NOMO-1 treated with dmso at 0.1 percent for 144 hours (cell line): ENCODE results near the gene TBC1D10A.

Experiments used
- DNase-seq: peaks from one replicate; lab custom pipeline; 2025; ENCODE audit not compliant: unreplicated experiment; lab: John Stamatoyannopoulos, UW

TBC1D10A gene

DNA sequence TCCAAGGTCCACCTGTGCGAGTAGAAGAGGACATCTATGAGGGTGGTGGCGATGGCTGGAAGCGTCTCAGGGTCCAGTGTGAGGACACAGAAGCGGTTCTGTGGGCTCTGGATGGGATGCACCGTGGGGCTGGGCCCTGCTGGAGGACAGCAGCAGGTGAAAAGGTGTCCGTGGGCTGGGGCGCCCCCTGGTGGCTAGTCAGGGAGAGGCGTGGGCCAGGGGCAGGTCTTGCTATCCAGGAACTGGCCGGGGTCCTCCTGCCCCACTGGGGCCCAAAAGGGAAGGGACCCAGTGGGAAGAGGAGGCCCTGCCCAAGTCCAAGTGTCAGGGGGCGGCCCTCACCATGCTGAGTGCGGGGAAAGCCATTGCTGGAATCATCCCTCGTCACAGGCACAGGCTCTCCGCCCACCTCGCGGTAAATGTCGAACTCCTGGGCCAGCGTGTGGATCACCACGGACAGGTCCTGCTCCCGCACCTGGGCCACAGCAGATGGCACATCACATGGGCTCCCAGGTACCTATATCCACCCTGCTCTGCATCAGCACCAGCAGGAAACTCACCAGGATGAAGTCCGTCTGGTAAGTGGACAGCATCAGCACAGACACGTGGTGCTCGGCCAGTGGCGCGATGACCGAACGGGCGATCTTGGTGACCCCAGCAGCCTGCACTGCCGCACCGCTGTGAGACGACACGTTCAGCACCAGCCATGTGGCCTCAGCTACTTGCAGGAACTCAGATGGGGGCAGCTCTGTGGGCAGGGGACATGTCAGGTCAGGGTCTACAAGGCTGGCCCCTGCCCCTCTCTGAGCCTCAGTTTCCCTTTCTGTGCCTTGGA lies 39.7 kb downstream of the TBC1D10A start:
- DNase-seq: peak; percentile 20

DNA sequence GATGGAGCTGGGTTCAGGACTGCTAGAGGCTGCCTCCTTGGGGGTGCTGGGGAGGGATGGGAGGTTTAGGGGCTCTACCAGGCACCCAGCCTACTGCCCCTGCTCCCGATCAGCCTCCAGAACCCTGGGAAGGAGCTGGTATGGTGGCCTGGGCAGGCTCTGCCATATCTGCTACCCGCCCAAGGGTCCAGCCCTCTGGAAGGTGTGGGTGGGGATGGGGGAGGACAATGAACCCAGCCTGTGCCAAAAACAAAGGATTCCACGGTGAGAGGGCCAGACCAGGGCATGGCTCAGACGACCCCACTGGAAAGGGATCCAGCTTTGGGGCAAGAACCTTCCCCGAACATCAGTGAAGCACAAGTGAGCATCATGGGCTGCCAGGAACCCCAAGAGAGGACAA lies 40.4 kb downstream of the TBC1D10A start:
- no peak for DNase-seq

DNA sequence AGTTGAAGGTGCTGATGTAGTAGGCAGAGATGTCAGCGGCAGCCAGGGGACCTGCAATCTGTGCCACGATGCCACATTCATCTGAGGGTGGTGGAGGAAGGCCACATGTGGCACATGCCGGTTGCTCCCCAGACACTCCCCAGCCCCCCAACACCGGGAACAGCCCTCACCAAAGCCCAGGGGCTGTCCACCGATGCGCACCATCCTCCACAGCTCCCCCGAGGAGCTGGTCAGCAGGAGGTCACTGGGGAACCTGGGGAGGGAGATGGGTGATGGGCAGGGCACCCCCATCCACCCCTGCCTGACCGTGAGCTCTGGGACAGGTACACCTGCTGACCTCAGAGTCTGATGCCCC lies 40.9 kb downstream of the TBC1D10A start:
- DNase-seq: no peak

DNA sequence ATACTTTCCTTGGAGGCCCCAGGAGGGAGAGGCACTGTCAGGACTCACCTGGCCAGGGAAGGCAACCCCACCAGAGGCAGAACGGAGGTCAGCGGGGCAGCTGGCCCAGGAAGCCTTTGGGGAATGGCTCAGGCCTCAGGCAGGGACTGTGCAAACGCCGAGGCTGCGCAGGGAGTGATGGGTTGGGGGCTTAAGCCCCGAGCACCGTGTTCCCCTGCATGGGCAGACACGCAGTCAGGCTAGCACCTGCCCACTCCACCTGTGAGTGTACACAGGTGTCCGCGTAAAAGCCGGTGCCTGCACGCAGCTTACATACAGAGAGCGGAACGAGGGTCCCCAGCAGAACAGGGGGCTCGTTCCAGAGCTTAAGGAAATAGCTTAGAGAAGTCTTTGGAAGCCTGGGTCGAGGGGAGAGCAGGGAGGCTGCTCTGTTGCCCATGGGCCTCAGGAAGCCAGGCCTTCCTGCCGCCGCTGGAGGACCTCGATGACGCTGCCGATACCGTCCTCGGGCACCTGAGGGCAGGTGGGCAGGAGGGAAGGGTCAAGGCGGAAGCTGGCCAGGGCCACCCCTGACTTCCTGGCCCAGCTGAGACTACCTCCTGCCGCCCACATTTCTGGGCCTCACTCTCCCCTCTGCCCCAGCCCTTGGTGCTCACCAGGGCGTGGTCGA lies 41.4 kb downstream of the TBC1D10A start:
- no peak for DNase-seq

DNA sequence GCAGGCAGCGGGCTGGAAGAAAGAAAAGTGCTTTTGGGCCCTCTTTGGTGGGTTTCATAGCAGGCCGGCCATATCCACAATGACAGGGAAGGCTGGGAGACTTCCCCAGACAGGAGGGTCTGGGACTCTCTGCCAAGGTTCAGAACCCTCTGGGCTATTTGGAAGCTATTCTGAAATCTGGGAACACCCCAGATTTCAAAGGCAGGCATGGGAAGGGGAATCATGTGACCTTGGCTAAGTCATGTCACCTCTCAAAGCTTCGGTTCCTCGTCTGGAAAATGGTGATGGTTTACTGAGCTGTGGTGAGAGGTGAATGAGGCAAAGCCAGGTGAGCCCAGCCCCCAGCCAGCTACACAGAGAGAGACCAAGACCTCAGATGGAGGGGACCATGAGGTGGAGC lies 42.1 kb downstream of the TBC1D10A start:
- no peak for DNase-seq

DNA sequence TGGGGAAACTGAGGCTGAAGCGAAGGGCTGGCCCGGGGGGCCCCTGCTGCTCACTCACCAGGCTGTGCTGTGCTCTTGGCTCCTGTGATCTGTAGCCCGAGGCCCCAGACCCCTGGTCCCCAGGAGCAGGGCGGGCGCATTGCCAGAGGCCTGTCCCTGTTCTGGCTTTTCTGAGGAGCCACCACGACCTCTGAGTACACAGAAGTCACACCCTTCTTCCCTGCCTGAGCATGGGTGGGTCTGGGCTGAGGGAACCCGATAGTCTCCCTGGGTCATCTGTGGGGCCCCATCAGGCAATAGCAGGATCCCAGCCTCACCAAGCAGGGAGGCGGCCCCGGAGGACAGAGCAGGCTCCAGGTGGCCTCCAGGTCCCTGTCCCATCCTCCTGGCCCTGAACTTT lies 42.6 kb downstream of the TBC1D10A start:
- DNase-seq: no peak

DNA sequence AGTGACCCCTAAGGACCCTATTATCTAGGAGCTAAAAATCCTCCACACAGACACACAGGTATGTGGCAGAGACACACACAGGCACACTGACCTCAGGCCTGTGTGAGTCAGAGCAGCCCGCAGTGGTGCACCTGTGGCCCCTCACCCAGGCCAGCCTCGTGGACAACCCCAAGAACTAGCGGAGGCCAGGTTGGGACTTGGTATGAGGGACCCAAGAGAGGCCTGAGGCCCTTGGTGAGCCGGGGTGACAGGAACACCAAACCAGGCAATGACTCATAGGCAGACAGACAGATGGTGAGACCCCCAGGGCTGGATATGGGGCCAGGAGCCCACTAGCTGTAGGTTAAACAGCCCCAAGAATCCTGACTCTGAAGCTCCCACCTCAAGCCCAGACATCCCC lies 43.4 kb downstream of the TBC1D10A start:
- no peak for DNase-seq

DNA sequence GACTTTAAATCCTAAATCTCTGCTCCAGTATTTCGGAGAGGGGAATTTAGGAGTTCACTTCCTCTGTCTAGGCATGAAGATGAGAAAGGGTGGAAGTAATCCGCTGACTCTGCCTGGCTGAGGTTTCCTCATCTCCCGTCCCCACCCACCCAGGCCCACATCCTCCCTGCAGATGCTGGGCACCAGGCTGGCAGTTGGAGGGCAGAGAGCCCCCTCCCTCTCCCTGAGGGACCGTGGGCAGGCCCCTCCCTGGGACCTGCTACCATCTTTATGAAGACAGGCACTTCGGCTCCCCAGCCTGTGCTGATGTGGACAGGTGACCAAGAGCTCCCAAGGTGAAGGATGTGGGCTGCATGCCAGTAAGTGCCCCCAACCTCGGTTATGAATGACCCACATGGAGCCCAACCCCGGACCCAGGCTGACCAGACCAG lies 44.1 kb downstream of the TBC1D10A start:
- no peak for DNase-seq

DNA sequence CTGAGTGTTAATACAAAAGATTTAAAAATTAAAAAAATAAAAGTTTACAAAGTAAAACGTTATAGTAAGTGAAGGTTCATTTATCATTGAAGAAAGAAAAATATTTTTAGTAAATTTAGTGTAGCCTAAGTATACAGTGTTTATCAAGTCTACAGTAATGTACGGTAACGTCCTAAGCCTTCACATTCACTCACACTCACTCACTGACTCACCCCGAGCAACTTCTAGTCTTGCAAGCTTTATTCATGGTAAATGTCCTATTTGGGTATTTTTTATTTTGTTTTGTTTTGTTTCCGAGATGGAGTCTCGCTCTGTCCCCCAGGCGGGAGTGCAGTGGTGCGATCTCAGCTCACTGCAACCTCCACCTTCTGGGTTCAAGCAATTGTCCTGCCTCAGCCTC lies 46.2 kb downstream of the TBC1D10A start:
- DNase-seq: no peak

DNA sequence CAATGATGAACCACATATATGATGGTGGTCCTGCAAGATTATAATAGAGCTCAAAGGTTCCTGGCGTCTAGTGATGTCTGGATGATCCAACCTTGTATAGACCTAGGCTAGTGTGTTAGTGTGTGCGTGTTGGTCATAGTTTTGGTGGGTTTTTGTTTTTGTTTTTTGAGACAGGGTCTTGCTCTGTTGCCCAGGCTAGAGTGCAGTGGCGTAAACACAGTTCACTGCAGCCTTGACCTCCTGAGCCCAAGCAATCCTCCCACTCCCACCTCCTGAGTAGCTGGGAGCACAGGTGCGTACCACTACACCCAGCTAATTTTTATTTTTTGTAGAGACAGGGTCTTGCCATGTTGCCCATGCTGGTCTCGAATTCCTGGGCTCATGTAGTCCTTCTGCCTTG lies 46.8 kb downstream of the TBC1D10A start:
- no peak for DNase-seq

DNA sequence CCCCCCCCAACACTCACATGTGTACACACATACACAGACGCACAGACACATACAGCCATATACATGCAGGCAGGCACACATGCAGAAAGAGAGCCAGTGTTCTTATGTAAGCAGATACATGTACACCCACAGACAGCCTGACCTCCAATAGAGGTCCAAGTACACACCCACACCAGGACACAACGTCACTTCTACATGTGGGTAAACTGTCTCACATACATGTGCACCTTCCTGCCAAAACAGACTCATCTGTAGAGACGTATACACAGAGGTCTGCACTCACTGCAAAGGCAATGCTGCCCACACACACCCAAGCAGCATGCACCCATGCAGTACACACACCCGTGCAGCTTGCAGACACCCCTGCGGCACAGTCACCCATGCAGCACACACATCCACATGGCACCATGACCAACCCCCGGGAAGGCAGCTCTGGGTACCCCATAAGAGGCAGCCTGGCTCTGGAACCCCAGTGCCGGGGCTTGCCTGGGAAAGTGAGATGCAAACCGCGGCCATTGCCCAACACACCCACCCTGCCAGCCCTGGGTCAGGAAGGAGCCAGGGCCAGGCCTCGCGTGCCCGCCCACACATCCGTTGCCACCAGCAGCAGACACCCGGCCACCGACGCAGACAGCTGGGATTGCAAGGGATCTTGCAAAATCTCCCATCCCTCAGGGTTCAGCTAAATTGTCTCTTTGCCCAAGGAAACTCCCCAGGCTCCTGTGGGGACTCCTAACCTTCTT lies 47.5 kb downstream of the TBC1D10A start:
- peak; percentile 55 for DNase-seq

DNA sequence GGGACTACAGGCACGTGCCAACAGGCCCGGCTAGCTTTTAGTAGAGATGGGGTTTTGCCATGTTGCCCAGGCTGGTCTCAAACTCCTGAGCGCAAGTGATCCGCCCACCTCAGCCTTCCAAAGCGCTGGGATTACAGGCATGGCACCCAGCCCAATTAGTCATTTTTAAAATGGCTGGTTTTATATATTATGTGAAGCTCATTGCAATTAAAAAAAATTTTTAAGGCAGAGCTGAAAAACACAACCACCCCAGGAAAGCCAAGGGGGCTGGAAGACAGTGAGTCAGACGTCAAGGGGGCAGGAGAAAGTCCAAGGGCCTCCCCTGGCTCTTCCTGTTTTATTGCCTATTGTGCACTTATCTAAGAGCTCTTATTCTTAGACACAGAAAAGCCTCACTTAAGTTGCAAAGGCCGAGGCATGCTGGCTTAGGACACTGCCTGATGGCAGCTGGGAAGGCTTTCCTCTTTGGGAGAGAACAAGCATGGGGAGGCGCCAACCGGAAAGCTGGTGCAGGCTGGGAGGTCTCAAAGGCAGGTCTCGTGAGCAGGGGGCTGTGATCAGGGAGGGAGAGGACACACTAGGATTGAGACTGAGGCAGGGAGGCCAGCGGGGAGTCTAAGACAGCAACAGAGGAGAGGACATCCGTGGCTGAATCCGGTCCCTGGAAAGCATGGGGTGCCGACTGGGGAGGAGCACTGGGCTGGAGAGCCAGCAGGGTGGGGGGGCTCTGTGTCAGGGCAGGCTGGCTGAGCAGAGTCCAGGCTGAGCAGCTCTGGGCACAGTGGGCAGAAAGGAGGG lies 49.0 kb downstream of the TBC1D10A start:
- peak; percentile 23 for DNase-seq

DNA sequence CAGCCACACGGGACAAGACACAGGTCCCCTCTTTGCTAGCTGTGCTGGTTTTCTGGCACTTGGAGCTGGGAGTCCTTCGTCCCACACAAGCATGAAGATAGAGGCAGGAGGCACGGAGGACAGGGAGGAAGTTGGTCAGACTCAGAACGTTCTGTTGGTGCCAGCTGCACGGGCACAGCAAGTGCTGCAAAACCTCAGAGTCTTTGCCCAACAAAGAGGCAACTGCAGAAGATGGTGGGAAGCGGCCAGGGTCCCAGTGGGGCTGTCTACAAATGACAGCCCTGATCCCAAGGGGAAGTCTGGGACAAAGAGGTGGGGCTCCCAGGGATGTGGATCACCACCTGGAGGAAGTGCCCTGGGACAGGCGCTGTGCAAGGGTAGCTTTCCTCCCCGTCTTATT lies 50.7 kb downstream of the TBC1D10A start:
- no peak for DNase-seq

DNA sequence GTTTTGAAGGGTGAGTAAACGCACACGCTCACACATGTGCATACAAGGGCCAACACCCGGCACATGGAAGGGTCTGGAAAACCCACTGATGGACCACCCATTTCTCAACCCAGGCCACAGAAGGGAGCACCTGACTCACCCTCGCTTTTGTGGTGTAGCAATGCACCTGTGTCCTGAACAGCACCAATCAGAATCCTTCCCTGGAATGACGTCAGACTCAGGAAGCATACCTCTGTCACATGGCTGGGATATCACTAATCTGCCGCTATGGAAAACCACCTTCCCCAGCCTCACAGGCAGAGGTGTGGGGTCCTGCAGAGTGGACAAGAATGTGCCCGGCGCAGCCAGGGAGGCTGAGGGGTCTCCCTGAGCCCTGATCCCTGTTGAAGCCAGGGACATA lies 51.1 kb downstream of the TBC1D10A start:
- DNase-seq: no peak

DNA sequence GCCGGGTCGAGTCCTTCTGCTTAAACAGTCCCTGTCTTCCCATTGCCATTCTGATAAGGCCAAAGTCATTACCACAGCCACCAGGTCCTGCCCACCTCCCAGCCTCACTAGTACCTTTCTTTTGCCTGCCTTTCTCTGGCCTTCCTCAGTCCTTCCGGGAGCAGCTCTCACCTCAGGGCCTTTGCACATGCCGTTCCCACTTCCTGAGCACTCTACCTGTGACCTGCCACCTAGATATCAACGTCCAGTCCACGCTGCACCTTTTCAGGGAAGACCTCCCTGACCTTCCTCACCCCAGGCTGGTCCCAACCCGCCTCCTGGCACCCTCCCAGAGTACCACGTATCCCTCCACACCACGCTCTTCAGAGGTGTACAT lies 52.3 kb downstream of the TBC1D10A start:
- no peak for DNase-seq

DNA sequence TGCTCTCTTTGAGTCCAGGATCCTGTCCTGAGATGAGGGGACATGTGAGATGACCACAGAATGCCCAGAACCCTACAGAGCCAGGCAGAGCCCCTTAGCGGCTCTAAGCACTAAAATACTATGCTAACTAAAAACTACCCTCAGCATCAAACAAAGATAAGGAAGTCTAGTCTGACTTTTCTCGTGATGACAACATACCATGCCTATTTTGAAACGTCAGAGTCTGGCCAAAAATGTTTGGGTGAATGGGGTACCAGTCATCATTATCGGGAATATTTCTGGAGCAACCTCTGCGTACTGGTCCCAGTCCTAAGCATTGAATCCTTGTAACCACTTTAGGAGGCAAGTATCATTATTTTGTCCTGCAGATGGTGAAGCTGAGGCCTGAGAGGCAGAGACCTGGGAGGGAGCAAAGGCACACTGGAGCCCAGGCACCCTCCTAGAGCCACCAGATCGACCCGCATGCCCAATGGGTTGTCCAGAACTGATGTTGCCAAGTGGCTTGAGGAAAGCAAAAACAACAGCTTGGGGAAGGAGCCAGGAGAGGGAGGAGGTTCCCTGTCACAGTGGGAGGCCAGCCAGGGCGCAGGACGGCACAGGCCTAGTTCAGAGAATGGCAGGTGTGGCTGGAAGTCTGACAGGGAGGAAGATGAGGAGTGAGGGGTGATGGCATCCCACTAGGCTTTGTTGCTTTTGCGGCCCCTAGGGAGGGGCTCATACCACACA lies 52.9 kb downstream of the TBC1D10A start:
- DNase-seq: no peak

DNA sequence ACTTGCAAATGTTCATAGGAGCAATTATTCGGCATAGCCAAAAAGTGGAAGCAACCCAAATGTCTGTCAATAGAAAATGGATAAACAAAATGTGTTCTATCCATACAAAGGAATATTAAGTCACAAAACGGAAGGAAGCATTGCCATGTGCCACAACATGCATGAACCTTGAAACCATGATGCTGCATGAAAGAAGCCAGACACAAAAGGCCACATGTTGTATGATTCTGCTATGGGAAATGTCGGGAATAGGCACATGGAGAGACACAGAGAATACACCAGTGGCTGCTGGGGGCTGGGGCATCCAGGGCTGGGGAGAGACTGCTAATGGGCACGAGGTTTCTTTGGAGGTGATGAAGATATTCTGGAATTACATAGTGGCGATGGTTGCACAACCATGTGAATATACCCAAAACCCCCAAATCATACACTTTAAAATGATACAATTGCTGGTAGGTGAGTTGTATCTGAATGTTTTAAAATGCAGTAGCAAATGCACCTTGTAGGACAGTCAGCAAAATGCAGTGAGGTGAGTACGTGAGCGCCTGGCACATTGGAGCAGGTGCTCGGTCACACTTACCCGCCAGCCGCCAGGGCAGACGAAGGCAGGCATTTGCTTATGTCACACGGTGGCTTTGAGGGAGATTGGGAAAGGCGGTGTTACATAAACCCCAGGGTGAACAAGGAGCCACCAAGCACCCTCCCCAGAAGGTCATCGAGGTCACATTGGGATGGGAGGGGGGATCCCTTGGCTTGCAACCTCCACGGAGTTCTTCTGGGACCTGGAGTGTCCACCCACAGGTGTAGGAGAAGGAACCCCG lies 53.8 kb downstream of the TBC1D10A start:
- DNase-seq: no peak

DNA sequence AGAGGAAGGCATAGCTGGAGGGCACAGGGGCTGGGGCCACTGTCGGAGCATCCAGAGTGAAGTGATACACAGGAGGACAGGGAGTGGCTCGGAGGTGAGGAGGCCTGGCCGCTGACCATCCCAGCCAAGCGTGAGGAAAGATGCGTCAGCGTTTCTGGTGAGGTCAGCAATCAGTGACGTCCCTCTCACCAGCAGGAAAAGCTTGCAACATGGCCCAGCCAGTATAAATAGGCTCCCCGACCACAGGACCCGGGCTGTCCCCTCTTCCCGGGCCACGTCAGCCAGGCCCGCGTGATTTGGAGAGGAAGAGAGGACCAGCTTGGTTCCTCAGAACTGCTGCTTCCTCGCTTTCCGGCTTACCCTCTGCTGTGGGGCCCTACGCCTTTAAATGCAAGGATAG lies 55.9 kb downstream of the TBC1D10A start:
- DNase-seq: peak; percentile 89

DNA sequence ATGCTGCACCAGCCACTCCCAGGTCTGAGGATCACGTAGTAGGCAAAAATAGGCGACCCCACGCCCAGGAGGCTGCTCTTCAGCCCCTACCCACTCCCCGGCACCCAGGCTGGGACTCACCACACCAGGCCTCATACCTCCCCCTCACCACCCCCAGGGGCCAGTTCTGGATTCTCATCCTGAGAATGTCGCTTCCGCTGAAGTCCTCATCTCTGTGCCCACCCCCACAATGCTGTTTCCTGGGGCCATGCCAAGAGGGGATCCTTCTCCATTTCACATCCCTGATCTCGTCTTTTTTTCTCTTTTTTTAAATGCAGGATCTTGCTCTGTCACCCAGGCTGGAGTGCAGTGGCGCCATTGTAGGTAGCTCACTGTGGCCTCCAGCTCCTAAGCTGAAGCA lies 58.4 kb downstream of the TBC1D10A start:
- DNase-seq: no peak
